Measurements from ENCODE around the gene TNFSF13.

TNFSF13 gene

DNA sequence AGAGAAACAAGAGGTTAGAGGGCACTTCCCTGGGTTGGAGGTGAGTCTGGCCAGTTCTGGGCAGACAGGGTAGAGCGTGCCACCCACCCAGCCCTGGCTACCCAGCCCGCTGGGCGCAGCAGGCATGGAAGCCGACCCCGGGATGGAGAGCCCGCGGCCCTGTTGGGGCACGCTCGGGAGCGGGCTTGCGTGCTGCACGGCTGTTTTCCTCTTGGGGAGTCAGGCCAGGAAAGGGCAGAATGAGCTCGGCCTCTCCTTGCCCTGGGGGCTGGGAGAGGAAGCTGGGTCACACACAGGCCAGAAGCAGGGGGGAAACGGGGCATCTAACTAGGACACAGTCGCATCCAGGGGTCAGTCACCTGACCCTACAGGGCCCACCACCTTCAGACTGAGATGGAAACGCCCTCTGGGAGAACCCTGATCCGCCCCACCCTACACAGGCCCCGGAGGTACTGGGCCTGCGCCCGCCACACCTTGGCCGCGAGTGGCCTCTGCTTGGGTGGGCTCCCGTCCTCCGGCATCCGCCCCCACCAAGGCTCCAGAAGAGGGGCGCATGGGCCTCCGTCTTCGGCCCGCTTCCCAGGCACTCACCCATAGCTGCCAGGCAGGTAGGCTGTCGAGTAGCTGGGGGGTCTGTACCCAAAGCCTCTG is 30.1 kb downstream of the TNFSF13 start:
- in situ Hi-C loops (cut with MboI; ENCODE audit: low sequenced_read_pairs): loop anchor here (25.0 kb wide), 2 partner anchors 99 to 249 kb away; partner anchors contain the start of genes KDM6B, TP53 and WRAP53

DNA sequence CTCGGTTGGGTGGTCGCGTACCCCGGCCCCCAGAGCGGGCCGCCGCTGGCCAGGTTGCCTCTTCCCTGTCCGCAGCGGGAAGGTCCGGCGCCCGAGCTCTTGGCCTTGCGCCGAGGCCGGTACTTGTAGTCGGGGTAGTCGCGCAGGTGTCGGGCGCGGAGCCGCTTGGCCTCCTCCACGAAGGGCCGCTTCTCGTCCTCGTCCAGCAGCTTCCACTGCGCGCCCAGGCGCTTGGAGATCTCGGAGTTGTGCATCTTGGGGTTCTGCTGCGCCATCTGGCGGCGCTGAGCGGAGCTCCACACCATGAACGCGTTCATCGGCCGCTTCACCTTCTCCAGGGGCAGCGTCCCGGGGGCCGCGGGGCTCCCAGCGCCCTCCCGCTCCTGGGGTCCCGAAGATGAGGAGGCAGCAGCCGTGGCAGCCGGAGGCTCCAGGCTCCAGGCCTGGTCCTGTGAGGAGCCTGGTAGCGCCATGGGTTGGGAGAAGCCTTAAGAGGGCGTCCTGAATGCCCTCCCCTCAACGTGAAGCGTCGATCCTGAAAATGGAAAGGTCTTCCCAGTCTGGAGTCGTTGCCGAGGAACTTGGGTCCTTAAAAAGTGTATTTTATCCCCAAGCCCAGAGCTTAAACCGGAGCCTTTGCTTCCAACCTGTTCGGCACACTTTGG is 30.8 kb downstream of the TNFSF13 start:
- in situ Hi-C loops (cut with MboI; ENCODE audit: low sequenced_read_pairs): loop anchor here (25.0 kb wide), 2 partner anchors 98 to 248 kb away; partner anchors contain the start of genes KDM6B, TP53 and WRAP53

DNA sequence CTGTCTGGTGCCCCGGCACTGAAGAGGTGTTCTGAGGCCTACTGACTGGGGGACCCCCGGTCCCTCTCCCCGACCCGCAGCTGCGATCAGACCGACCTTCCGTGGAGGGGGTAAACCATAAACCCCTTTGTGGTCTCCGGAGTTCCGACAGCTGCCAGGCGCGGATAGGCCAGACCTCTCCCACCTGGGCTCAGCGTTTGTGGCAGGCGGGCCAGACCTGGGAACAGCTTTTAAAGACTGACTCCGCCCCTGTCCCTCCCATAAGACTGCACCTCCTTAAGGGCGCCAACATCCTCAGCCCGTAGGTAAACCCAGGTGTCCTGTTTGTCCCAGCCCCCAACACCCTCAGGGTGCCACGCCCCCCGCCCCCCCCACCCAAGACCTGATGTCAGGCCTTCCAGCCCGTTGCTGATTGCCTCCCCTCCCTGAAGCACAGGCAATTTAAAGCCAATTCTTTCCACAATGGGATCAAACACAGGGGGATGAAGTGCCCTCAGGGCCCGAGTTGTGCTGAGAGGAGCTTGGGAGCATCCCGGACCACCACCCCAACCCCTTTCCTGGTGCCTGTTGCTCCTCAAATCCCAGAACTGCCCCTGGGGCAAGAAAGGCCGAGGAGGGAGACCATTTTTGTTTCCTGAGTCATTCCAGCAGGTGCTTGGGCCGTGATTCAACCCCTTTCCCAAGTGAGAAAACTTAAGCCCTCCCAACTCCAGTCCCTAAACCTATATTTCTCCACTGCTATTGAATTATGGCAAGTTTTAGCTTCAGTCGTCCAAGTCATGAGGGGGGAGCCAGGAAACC is 31.5 kb downstream of the TNFSF13 start, which contains the start of gene SOX15:
SOX15 (minus strand) TSS at position 204 of the 801 bp plus-strand sequence. CDS start 418 bp downstream, outside the sequence.
- in situ Hi-C loops (cut with MboI; ENCODE audit: low sequenced_read_pairs): loop anchor here (25.0 kb wide), 2 partner anchors 97 to 247 kb away; partner anchors contain the start of genes KDM6B, TP53 and WRAP53

DNA sequence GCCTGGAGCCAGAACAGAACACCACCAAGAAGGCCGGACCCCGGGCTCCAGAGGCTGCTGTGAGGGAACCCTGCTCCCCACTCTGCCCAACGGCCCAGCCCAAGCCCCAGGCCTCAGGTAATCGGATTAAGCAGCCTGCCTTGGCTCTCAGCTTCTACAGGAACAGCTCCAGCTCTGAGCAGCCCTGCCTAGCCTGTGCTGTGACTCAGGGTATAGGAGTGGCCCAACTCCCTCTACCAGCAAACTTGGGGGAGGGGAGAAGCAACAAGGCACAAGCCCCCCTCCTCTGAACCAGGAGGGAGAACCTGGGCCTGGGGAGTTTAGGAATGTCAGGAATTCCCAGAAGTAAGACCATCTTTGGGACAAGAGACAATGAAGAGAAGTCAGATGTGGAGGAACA is 32.2 kb downstream of the TNFSF13 start:
- in situ Hi-C loops (cut with MboI; ENCODE audit: low sequenced_read_pairs): loop anchor here (25.0 kb wide), 2 partner anchors 97 to 247 kb away; partner anchors contain the start of genes KDM6B, TP53 and WRAP53

DNA sequence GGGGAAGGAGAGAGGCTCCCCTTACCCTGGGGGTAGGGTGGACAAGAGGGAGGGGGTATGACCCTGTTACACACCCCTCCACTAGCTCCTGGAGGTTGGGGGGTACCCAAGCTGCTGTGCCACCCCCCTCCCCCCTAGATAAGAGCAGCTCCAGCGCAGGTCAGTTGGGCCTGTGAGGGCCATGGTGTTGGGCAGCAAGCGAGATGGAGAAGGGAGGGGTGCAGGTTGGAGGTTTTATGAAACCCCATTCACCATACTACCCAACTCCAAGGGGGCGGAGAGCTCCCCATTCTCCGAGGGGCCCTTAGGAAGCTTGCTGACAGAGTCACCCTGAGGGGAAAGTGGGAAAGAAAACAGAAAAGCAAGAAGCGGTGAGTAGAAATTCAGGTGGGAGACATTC is 33.0 kb downstream of the TNFSF13 start:
- in situ Hi-C loops (cut with MboI; ENCODE audit: low sequenced_read_pairs): loop anchor here (25.0 kb wide), 2 partner anchors 96 to 246 kb away; partner anchors contain the start of genes KDM6B, TP53 and WRAP53

DNA sequence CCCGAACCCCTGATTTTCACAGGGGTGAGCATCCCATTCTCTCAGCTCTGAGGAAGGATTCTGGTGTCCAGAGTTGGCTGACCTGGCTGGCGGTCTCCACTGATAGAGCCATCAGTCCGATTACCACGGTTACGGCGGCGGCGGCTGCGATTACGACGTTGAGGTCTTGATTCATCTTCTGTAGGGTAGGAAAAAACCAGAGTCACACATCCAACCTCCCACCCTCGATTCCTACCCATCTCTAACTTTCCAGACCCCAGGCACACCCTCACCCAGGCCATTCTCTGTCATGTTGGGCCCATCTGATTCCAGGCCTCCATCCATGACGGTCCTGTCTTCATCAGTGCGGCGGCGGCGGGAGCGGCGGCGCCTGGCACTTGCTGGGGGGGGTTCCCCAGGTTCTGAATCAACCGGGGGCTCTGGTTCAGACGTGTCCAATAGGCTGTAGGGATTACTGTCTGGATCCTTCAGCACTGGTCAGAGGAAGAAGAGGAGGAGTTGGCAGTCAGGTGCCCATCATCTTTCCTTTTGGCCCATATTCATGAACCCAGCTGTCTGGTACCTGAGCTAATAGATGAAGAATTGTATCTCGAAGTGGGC is 34.0 kb downstream of the TNFSF13 start:
- in situ Hi-C loops (cut with MboI; ENCODE audit: low sequenced_read_pairs): loop anchor here (25.0 kb wide), 2 partner anchors 95 to 245 kb away; partner anchors contain the start of genes KDM6B, TP53 and WRAP53

DNA sequence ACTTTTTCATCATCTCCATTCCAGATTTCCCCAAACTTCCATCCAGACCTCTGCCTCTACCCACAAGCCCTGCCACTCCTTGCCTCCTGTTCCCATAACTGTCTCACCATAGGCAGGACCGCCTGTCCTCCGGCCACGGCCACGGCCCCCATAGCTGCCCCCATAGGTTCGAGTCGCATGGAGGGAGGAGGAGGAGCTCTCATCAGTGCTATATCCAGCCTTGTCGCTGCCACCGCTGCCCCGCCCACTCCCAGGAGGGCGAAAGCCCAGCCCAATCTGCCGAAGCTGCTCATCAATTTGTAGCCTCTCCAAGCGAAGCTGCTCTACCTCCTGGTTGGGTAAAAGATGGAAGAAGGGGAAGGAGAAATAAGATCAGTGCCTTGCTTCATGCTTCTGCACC is 34.7 kb downstream of the TNFSF13 start:
- in situ Hi-C loops (cut with MboI; ENCODE audit: low sequenced_read_pairs): loop anchor here (25.0 kb wide), 2 partner anchors 94 to 244 kb away; partner anchors contain the start of genes KDM6B, TP53 and WRAP53

DNA sequence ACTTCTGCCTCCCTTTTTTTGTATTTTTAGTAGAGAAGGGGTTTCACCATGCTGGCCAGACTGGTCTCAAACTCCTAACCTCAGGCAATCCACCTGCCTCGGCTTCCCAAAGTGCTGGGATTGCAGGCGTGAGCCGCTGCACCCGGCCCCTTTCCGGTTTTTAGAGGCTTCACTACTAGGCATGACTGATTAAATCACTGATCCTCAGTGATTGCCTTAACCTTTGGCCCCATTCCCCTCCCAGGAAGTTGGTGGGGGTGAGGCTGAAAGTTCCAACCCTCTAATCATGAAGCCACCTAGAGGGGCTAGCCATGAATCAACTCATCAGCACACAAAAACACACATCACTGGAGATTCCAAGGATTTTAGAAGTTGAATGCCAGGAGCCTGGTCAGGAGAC is 39.0 kb downstream of the TNFSF13 start:
- in situ Hi-C loops (cut with MboI; ENCODE audit: low sequenced_read_pairs): loop anchor here (25.0 kb wide), 2 partner anchors 90 to 240 kb away; partner anchors contain the start of genes KDM6B, TP53 and WRAP53

DNA sequence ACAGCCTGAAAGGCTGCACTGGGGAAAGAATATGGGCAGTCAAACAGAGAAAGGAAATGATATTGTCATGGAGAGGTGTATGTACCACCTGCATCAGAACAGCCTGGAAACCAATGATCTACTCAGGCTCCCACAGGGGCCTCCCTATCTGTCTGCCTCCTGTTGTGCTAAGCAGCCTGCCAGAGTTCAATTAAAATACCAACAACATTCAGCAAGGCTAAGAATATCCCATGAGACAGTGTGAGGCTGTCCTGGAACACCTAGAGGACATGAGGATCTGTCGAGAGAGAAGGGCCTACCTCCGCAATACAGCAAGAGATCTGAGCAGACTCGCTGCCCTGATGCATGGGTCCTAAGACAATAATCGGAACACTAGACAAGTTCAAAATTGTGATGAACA is 47.7 kb downstream of the TNFSF13 start:
- in situ Hi-C loops (cut with MboI; ENCODE audit: low sequenced_read_pairs): no loop called here

DNA sequence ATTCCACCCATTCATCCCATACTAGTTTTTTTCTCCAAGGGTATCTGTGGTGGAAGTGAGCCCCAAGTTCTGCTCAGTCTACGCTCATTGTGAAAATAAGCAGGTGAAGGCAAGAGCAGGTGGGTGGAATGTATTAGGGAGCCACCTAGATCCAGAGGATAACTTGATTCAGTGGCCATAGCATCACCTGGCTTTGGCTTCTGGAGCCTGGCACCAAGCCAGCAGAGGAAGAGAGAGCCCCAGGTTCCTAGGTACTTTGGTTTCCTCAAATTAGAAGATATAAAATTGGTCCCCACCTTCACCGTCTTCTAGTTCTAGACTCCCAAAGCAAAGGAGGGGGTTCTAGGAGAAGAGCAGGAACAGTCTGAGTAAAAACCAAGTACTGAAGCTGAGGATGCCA is 52.1 kb downstream of the TNFSF13 start:
- in situ Hi-C loops (cut with MboI; ENCODE audit: low sequenced_read_pairs): no loop called here
